Activated CD4-positive, alpha-beta memory T cell treated with anti-CD3 and anti-CD28 coated beads for 36 hours (primary cell): ENCODE results near the gene THRSP. TPM values are rescaled to one million over a fixed set of nuclear protein-coding genes. Genes with fewer than 3 reads are reported as not detected.
"Not testable (repeated sequence)": the region's sequence is repeated elsewhere in the genome, so short reads cannot be mapped to it uniquely, and the experiment has no call there.

ENCODE experiments used
- CTCF ChIA-PET: fragments of 350-600 bp; sonication (Branson Sonifier 250); formaldehyde crosslinking; loops from one replicate; lab custom pipeline; 2021; ENCODE audit warnings: antibody characterized with exemption, inconsistent platforms; lab: Charles Lee
- POLR2A ChIA-PET: fragments of 350-600 bp; sonication (Branson Sonifier 250); formaldehyde crosslinking; loops from one replicate; lab custom pipeline; 2021; ENCODE audit warnings: antibody characterized with exemption; lab: Charles Lee
- DNase-seq: peaks from one replicate; pipeline ENCODE4 v3.0.0-alpha.2; 2020
- H3K27ac Mint-ChIP-seq: one replicate; pipeline ENCODE4 v1.8.0; 2021; ENCODE audit warnings: mixed read lengths
- H3K27me3 Mint-ChIP-seq: one replicate; pipeline ENCODE4 v1.8.0; 2021; ENCODE audit warnings: mixed read lengths
- H3K36me3 Mint-ChIP-seq: one replicate; pipeline ENCODE4 v1.8.0; 2021; ENCODE audit warnings: mixed read lengths
- H3K4me1 Mint-ChIP-seq: one replicate; pipeline ENCODE4 v1.8.0; 2021; ENCODE audit warnings: low read depth, mixed read lengths
- H3K4me3 Mint-ChIP-seq: one replicate; pipeline ENCODE4 v1.8.0; 2021; ENCODE audit warnings: mild to moderate bottlenecking, mixed read lengths
- H3K9me3 Mint-ChIP-seq: one replicate; pipeline ENCODE4 v1.8.0; 2021; ENCODE audit warnings: mixed read lengths
- intact Hi-C: fragments of 100-400 bp; cut with micrococcal nuclease; formaldehyde crosslinking; loops from one replicate; pipeline ENCODE4 v1.15.1; 2023
- total RNA-seq, 2 experiments: library from RNA; stranded (reverse); gene quantifications; one replicate each; pipeline ENCODE4 v1.2.3, GENCODE V29; 2021

Gene THRSP
- total RNA-seq: not detected

- intact Hi-C loops: no loop called here
- POLR2A ChIA-PET: no interaction called here
- CTCF ChIA-PET: interaction anchor here (1.9 kb wide), 1 partner anchor 17 kb away, joined by 8 read pairs; no protein-coding TSS in a partner anchor
- H3K27ac Mint-ChIP-seq: no peak within 1 kb of the TSS
- H3K36me3 Mint-ChIP-seq: peaks cover 6% of the 10 kb centered on the region
- H3K4me1 Mint-ChIP-seq: no peaks in the 10 kb centered on the region
- H3K27me3 Mint-ChIP-seq: no peaks in the 10 kb centered on the region
- H3K4me3 Mint-ChIP-seq: no peak within 1 kb of the TSS
- DNase-seq: no peak
- H3K9me3 Mint-ChIP-seq: no peaks in the 10 kb centered on the region
Observed at GRCh38 chr11:78063440-78064181, at the start of gene THRSP. THRSP (plus strand) TSS chr11:78063861; CDS start chr11:78063882, 21 bp downstream.

GRCh38 chr11:78014937-78015520 is 48.6 kb upstream of the THRSP start:
- DNase-seq, H3K9me3 Mint-ChIP-seq, POLR2A ChIA-PET, H3K4me3 Mint-ChIP-seq, H3K36me3 Mint-ChIP-seq, H3K27ac Mint-ChIP-seq, H3K4me1 Mint-ChIP-seq, CTCF ChIA-PET, H3K27me3 Mint-ChIP-seq, intact Hi-C loops: not testable (repeated sequence)

GRCh38 chr11:78015878-78016277 is 47.8 kb upstream of the THRSP start:
- H3K9me3 Mint-ChIP-seq: no peaks in the 10 kb centered on the region
- no peaks in the 10 kb centered on the region for H3K36me3 Mint-ChIP-seq
- H3K4me1 Mint-ChIP-seq: no peaks in the 10 kb centered on the region
- H3K27me3 Mint-ChIP-seq: no peaks in the 10 kb centered on the region
- H3K4me3 Mint-ChIP-seq: no peak overlapping the region
- DNase-seq: no peak
- intact Hi-C loops: no loop called here
- POLR2A ChIA-PET: no interaction called here
- CTCF ChIA-PET: no interaction called here
- H3K27ac Mint-ChIP-seq: no peak overlapping the region

- H3K36me3 Mint-ChIP-seq: no peaks in the 10 kb centered on the region
Observed at GRCh38 chr11:78019808-78020207, 43.9 kb upstream of the THRSP start.

GRCh38 chr11:78020246-78020645 is 43.4 kb upstream of the THRSP start:
- CTCF ChIA-PET: interaction anchor here (1.4 kb wide), 1 partner anchor 25 kb away, joined by 7 read pairs; no protein-coding TSS in a partner anchor
- no peaks in the 10 kb centered on the region for H3K36me3 Mint-ChIP-seq
- intact Hi-C loops: no loop called here
- H3K4me3 Mint-ChIP-seq: no peak overlapping the region
- POLR2A ChIA-PET: no interaction called here
- H3K27ac Mint-ChIP-seq: no peak overlapping the region
- no peaks in the 10 kb centered on the region for H3K4me1 Mint-ChIP-seq
- DNase-seq: no peak
- H3K9me3 Mint-ChIP-seq: no peaks in the 10 kb centered on the region
- peaks cover 12% of the 10 kb centered on the region for H3K27me3 Mint-ChIP-seq

More at GRCh38 chr11:78019808-78020207, 43.9 kb upstream of the THRSP start:
- H3K4me3 Mint-ChIP-seq: no peak overlapping the region
- no peaks in the 10 kb centered on the region for H3K9me3 Mint-ChIP-seq
- H3K4me1 Mint-ChIP-seq: no peaks in the 10 kb centered on the region
- intact Hi-C loops: no loop called here
- no peak overlapping the region for H3K27ac Mint-ChIP-seq
- peaks cover 12% of the 10 kb centered on the region for H3K27me3 Mint-ChIP-seq
- CTCF ChIA-PET: interaction anchor here (1.4 kb wide), 1 partner anchor 26 kb away, joined by 7 read pairs; no protein-coding TSS in a partner anchor
- POLR2A ChIA-PET: no interaction called here
- DNase-seq: no peak

GRCh38 chr11:78021611-78022010 is 42.0 kb upstream of the THRSP start:
- Mint-ChIP-seq H3K4me3 (no peak overlapping the region), H3K36me3 (no peaks in the 10 kb centered on the region), H3K27ac (no peak overlapping the region), H3K27me3 (peaks cover 12% of the 10 kb centered on the region), H3K4me1 (no peaks in the 10 kb centered on the region), H3K9me3 (no peaks in the 10 kb centered on the region)
- POLR2A ChIA-PET: no interaction called here
- no peak for DNase-seq
- intact Hi-C loops: no loop called here
- CTCF ChIA-PET: interaction anchor here (0.6 kb wide), 2 partner anchors 25 to 314 kb away, joined by 3 read pairs; no protein-coding TSS in a partner anchor

- Mint-ChIP-seq H3K4me3 (no peak within 1 kb of the TSS), H3K9me3 (peaks cover 1% of the 10 kb centered on the region), H3K27me3 (peaks cover 12% of the 10 kb centered on the region), H3K36me3 (no peaks in the 10 kb centered on the region), H3K4me1 (no peaks in the 10 kb centered on the region), H3K27ac (no peak within 1 kb of the TSS)
- no peak for DNase-seq
- CTCF ChIA-PET: no interaction called here
- POLR2A ChIA-PET: interaction anchor here (0.5 kb wide), 1 partner anchor 91 kb away, joined by 3 read pairs; no protein-coding TSS in a partner anchor
- intact Hi-C loops: no loop called here
Observed at GRCh38 chr11:78022397-78023396, 41.0 kb upstream of the THRSP start, which contains the start of gene KCTD14. KCTD14 (minus strand) TSS chr11:78023276; CDS start chr11:78023249, 27 bp downstream.

- Mint-ChIP-seq H3K9me3 (peaks cover 2% of the 10 kb centered on the region), H3K4me3 (no peak overlapping the region), H3K36me3 (no peaks in the 10 kb centered on the region), H3K27ac (no peak overlapping the region), H3K27me3 (peaks cover 12% of the 10 kb centered on the region), H3K4me1 (no peaks in the 10 kb centered on the region)
- ChIA-PET POLR2A (interaction anchor here (0.5 kb wide), 1 partner anchor 90 kb away, joined by 3 read pairs; no protein-coding TSS in a partner anchor), CTCF (no interaction called here)
- no peak for DNase-seq
- intact Hi-C loops: no loop called here
Observed at GRCh38 chr11:78023426-78023825, 40.2 kb upstream of the THRSP start.

GRCh38 chr11:78025378-78025777 is 38.3 kb upstream of the THRSP start:
- Mint-ChIP-seq H3K9me3 (peaks cover 2% of the 10 kb centered on the region), H3K4me1 (no peaks in the 10 kb centered on the region), H3K27ac (no peak overlapping the region), H3K36me3 (no peaks in the 10 kb centered on the region), H3K4me3 (no peak overlapping the region), H3K27me3 (peaks cover 12% of the 10 kb centered on the region)
- no peak for DNase-seq
- POLR2A ChIA-PET: no interaction called here
- intact Hi-C loops: no loop called here
- CTCF ChIA-PET: no interaction called here

- intact Hi-C loops: no loop called here
- peaks cover 1% of the 10 kb centered on the region for H3K27me3 Mint-ChIP-seq
- H3K27ac Mint-ChIP-seq: no peak overlapping the region
- DNase-seq: no peak
- CTCF ChIA-PET: interaction anchor here (0.7 kb wide), 1 partner anchor 195 kb away, joined by 3 read pairs; no protein-coding TSS in a partner anchor
- H3K4me3 Mint-ChIP-seq: no peak overlapping the region
- H3K9me3 Mint-ChIP-seq: peaks cover 2% of the 10 kb centered on the region
- H3K4me1 Mint-ChIP-seq: no peaks in the 10 kb centered on the region
- no peaks in the 10 kb centered on the region for H3K36me3 Mint-ChIP-seq
- POLR2A ChIA-PET: no interaction called here
Observed at GRCh38 chr11:78027759-78028158, 35.9 kb upstream of the THRSP start.

- H3K4me3 Mint-ChIP-seq, DNase-seq, H3K4me1 Mint-ChIP-seq, intact Hi-C loops, H3K36me3 Mint-ChIP-seq, H3K27ac Mint-ChIP-seq, H3K9me3 Mint-ChIP-seq, H3K27me3 Mint-ChIP-seq, POLR2A ChIA-PET: not testable (repeated sequence)
- CTCF ChIA-PET: interaction anchor here (0.7 kb wide), 1 partner anchor 195 kb away, joined by 3 read pairs; no protein-coding TSS in a partner anchor
Observed at GRCh38 chr11:78028423-78028822, 35.2 kb upstream of the THRSP start.
